Occipital lobe (tissue), 2 donors: ENCODE measurements around the gene CRB3. TPM values are rescaled to one million over a fixed set of nuclear protein-coding genes. Genes with fewer than 3 reads are reported as not detected.

Experiments used
- DNase-seq: peaks from one replicate; lab custom pipeline; 2025; lab: John Stamatoyannopoulos, UW
- total RNA-seq: library from RNA; depleted of rRNA; stranded (reverse); fragments of >200 nt; gene quantifications from one replicate; pipeline ENCODE4 v1.2.3, GENCODE V29; 2014

The CRB3 gene
- total RNA-seq, 1 donor from 2014 or later: not detected

DNA sequence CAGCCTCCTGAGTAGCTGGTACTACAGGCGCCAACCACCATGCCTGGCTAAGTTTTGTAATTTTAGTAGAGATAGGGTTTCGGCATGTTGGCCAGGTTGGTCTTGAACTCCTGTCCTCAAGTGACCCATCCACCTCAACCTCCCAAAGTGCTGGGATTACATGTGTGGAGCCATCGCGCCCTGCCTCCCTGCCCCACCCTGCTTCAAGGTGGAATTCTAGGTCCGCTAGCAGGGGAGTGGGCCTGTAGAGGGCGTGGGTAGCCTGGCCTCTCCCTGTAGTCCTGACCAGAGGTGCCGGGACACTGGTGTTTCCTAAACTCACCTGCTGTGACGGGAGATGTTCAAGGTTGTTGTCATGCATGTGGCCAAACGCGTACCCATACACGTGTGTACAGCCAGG is 30.9 kb upstream of the CRB3 start:
- DNase-seq: no peak

- no peak for DNase-seq
These were observed 30.4 kb upstream of the CRB3 start, which contains the start of gene SLC25A41 for GRCh38 chr19:6433663-6434062. SLC25A41 (minus strand) TSS chr19:6433763; CDS start chr19:6433693, 70 bp downstream.

DNA sequence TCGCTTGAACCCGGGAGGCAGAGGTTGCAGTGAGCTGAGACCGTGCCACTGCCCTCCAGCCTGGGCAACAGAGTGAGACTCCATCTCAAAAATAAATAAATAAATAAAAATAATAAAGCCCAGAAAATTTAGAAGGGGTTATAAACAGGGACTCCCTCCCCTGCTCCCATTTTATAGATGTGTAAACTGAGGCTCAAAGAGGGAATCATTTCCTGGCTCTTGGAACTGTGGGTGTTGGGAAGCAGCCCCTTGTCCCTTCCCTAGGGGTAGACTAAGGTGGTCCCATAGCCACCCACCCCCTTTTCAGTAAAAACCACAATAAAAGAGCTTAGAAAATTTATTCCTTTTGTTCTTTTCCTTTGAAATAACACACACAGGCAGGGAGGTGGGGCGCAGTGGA is 24.3 kb upstream of the CRB3 start:
- no peak for DNase-seq

- no peak for DNase-seq
These were observed 23.2 kb upstream of the CRB3 start for GRCh38 chr19:6440905-6441304.

- no peak for DNase-seq
These were observed 21.9 kb upstream of the CRB3 start for GRCh38 chr19:6442087-6442688.

GRCh38 chr19:6443986-6444385 is 20.1 kb upstream of the CRB3 start:
- DNase-seq: no peak

DNA sequence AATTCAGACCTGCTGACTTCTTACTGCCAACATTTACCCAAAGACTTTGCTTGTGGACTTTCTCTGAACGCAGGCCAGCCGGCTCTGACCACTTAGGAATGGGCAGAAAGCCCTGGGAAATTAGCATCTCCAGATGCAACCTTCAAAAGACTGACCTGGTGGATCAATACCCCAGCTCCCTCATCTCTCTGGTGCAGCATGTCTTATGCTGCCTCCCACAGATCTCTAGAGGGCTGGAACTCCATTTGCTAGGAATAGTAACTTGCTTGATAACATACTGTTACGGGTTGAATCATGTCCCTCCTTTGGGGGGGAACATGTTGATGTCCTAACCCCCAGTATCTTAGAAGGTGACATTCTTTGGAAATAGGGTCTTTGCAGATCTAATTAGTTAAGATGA is 17.6 kb upstream of the CRB3 start:
- DNase-seq: no peak

DNA sequence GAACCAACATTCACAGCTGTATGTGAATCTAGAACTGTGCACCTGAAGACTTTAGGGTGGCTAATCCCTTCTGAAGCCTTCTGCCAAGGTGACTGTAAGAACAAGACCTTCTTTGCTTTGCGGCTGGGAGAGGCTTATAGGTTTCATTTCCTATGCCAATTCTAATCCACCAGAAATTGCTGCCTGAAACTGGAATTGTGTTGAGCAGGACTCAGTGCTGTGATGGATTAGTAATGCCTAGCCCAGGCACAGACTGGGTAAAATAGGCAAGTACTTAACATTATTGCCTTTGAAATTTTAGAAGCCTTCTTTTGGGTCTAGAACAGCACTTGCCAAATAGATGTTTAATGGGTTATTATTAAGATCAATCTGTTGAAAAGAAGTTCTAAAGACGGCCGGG is 16.0 kb upstream of the CRB3 start:
- DNase-seq: no peak

DNA sequence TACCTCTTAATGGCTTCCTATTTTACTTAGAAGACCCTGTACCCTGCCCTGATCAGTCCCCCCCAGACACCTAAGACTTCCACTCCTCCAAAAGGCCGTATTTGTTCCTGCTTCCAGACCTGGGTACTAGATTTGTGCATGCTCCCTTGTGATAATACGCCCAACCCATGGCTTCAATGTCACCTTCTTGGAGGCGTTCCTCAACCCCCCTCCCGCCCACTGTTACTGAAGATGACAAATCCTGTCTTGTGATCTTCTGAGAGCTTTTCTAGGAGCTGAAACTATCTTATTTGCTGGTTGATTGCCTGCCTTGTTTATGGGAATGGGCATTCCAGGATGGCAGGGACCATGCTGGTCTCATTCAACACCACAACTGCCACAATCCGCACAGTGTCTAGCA is 13.9 kb upstream of the CRB3 start:
- no peak for DNase-seq

GRCh38 chr19:6451583-6452222 is 12.4 kb upstream of the CRB3 start:
- DNase-seq: no peak

DNA sequence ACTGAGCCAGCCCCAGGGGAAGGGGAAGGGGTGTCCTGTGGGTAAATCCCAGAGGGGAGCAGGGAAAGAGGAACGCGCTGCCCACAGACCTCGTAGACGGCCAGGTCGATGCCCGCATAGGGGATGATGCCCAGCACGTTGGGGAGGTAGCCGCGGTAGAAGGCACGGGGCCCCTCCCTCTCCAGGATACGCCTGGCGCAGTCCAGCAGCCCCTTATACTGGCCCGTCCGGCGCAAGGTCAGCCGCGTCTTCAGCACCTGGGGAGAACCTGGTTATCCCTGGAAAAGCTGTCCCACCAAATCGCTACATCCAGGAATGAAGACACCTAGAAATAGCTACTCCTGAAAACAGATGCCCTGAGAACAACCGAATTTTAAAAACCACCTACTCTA is 11.9 kb upstream of the CRB3 start:
- DNase-seq: no peak

DNA sequence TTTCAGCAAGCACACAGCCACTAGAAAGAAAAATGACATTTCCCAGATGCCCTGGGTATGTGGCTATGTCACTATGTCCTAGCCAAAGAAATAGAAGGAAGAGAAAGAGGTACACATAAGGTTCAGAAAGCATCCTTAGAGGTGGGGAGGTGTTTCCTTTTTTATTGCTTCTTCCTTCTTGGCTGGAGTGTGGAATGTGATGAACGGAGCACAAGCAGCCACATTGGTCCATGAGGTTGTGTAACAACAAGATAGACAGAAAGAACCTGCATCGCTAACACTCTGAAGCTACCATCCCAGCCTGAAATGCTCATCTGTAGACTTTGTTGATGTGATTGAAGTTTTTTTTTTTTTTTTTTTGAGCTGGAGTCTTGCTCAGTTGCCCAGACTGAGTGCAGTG is 11.2 kb upstream of the CRB3 start:
- no peak for DNase-seq

GRCh38 chr19:6453951-6454565 is 10.0 kb upstream of the CRB3 start:
- no peak for DNase-seq

DNA sequence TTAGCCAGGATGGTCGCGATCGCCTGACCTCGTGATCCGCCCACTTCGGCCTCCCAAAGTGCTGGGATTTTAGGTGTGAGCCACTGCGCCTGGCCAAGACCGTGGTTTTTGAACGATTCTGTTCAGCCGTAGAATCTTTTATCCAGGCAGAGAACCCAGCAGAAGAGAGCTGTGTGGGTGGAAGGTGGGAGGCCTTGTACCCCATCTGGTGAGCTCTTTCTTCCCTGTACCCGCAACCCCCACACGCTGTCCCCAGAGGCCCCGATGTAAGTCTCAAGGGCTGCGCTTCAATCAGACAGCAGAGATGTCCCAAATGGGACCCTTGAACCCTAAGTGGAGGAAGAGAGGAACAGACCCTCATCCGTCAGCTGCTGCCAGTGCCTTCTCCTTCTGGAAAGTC is 8.1 kb upstream of the CRB3 start:
- no peak for DNase-seq

- DNase-seq: no peak
These were observed 5.9 kb upstream of the CRB3 start for GRCh38 chr19:6457958-6458694.

DNA sequence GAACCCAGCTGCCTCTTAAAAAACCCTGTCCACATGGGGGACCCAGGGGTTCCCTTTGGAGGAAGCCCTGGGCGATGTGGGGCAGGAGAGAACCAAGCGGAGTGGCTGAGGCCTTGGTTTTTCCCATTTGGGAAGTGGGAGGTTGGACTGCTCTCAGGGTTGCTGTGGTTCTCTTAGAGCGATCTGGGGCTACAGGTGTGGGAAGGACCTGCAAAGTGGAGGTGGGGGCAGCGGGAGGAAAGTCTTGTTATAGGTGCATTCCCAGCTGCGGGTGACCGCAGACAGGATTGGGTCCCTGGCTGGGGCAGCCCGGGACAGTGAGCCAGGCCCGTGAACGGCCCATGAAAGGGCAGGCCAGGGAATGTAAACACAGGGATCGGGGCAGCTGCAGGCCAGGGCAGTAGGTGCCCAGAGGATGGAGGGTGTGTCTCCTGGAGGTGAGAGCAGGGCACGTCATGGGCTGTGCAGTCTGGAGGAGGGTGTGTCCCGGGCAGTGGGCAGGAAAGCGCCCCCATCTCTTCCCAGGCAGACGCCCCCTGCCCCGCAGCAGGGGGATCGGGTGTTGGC is 5.3 kb upstream of the CRB3 start:
- no peak for DNase-seq

GRCh38 chr19:6459262-6460098 is 4.6 kb upstream of the CRB3 start, which contains the start of gene SLC25A23:
SLC25A23 (minus strand) TSS chr19:6459792; CDS start chr19:6459628, 164 bp downstream.
- peak; percentile 48 for DNase-seq

GRCh38 chr19:6460099-6460884 is 3.8 kb upstream of the CRB3 start:
- peak; percentile 98 for DNase-seq

- no peak for DNase-seq
These were observed 935 bp downstream of the CRB3 start for GRCh38 chr19:6465006-6465405.

DNA sequence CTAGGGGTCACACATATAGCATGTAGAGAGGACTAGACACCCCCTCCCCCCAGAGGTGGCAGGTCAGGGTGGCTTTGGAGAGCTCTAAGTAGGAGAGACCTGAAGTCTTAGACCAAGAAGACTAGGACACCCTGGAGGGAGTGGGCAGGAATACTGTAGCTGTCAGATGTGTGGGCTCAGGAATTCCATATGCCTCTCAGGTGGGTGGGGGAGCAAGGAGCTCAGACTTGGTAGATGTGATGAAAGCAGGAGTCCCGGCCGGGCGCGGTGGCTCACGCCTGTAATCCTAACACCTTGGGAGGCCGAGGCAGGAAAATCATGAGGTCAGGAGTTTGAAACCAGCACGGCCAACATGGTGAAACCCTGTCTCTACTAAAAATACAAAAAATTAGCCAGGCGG is 1.6 kb downstream of the CRB3 start:
- no peak for DNase-seq
